HG03039 (cell line): Measurements from ENCODE around the gene SLC2A9.

Experiments used
- ATAC-seq: cut with Tn5 transposase; IDR thresholded peaks from one replicate; pipeline ENCODE4 v1.9.1; 2021; ENCODE audit warnings: mild to moderate bottlenecking, moderate library complexity; ENCODE audit not compliant: unreplicated experiment

SLC2A9 gene

DNA sequence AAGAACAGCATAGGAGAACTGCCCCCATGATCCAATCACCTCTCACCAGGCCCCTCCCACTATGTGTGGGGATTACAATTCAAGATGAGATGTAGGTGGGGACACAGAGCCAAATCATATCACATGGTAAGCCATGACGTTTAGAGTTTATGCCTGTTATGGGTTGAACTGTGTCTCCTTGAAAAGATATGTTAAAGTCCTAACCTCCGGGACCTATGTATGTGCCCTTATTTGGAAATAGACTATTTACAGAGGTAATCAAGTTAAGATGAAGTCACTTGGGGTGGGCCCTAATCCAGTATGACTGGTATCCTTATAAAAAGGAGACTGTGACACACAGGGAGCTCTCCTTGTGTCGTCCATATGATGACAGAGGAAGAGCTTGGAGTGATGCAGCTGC, 25.2 kb upstream of the SLC2A9 start:
- ATAC-seq, result no peak

GRCh38 chr4:10045481-10045880, 24.2 kb upstream of the SLC2A9 start:
- no peak for ATAC-seq

DNA sequence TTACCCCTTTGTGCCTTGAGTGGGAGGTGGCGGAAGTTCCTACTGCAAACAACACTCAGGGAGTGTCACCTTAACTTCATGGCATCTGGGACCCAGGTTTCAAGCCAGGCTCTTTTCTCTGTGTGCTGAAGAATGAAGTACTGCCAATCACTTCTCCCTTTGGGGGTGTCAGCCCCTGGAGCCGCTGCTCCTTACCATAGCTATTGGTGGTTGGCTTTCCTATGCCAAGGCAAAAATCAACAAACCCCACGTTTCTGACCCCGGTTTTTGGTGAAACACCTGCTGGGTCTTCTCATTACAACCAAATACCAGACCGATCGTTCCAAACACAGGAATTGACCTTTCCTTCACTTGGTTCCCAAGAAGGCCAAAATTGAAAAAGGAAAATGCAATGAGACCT, 19.7 kb upstream of the SLC2A9 start:
- ATAC-seq, result no peak

DNA sequence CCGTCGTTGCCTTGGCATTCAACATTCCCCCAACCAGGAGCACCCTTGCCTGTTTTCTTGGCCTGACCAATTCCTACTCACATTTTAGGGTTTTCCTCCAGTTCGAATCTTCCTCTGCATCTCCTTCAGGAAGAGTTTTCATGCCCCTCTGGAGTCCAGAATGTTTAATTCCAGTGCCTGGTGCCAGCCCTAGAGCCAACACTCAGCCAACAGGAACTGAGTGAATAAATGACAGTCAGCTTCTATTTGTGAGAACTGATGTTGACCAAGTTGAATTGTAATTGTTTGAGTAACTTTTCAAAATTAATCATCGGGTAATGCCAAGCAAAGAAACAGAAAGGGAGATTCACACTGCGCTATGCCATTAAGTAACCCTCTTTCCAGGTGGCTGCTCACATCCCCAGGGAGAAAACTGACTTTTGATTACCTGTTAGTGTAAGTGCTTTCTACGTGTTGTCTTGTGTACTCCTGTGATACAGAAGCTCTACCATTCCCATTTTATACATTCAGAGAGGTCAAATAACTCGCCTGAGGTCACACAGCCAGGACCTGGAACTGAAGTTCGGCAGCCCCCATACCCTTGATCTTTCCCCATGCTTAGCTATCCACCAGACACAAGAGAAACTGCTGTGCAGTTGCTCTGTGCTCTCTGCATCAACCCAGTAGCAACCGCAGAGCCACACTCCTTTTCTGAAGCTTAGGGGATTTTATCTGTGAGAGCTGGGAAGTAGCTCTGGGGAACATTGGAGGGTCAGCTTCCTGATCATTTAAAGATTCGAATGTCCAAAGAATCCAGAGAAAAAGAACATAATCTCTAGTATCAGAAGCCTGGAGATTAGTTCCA, 19.0 kb upstream of the SLC2A9 start:
- ATAC-seq, result no peak

DNA sequence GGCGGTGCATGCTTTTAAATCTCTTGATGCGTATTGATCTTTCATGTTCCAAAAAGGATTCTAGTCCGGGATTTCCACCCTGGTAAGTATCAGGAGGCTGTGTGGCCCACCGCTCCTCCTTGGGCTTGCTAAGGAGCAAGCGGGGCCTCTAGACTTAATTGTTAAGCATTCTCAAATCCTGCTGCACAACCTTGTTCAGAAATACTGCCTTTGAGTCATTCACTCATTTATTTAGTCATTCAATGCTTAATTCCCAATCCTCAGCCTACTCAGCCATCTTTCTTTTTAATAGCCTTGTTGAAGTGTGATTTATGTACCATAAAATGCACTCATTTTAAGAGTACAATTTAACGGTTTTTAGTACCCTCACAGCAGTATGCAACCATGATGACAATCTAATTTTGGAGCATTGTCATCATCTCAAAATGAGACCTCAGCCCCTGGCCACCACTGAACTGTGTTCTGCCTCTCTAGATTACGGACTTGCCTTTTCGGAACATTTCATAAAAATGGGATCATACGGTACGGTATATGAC, 15.6 kb upstream of the SLC2A9 start:
- no peak for ATAC-seq

GRCh38 chr4:10035130-10035529, 13.8 kb upstream of the SLC2A9 start:
- ATAC-seq, result no peak

GRCh38 chr4:10034612-10035104, 13.4 kb upstream of the SLC2A9 start:
- ATAC-seq, result no peak

- no peak for ATAC-seq
Measured at GRCh38 chr4:10034136-10034535, 12.8 kb upstream of the SLC2A9 start.

- ATAC-seq, result peak; percentile 71
Measured at GRCh38 chr4:10033191-10033881, 12.0 kb upstream of the SLC2A9 start.

GRCh38 chr4:10032625-10033024, 11.3 kb upstream of the SLC2A9 start:
- ATAC-seq, result no peak

GRCh38 chr4:10031668-10032590, 10.6 kb upstream of the SLC2A9 start:
- ATAC-seq, result no peak

DNA sequence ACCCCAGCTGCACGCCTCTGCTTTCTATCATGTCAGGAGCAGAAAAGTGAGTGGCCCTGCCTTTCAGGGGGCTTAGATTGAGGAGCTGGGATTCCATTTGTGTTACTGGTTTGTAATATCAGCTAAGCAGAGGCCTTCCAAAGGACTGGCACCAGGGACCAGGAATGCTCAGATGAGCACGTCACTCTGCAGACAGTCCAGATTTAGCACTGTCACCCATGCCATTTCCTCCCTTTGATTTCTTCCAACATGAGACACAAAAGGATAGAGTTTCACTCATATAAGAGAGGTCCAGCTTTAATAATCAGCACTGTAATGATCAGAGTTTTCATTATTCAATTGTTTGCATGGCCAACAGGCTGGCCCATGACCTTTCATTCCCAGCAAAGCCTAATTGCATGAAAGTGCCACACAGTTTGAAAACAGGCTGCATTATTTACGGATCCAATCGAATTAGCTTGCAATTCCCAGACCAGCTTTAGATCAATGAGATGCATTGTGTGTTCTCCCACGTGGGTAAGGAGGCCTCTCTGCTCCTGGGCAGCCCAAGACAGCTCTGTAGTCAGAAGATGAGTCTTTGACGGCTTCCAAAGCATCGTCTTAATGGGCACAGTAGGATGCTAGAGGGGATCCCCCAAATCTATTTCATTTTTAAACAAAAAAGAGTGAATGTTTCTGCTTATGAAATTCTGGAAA, 9.8 kb upstream of the SLC2A9 start:
- ATAC-seq, result no peak

- no peak for ATAC-seq
Measured at GRCh38 chr4:10029403-10029802, 8.1 kb upstream of the SLC2A9 start.

DNA sequence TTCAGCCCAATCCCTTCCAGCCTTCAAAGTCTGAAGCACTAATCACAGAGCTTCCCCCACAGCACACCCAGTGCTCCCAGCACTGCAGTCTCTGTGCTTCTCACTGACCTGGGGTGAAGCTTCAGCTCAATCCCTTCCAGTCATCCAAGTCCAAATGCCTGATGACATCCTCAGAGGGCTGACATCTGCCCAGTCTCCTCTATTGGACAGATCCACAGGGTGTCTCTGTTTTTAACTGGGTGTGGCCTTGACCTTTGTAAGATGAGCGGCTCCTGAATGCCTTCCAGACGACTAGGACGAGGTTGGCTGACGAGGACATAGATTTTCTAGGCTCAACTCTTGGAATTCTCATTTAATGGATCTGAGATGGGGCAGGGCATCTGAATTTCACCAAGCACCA, 7.6 kb upstream of the SLC2A9 start:
- no peak for ATAC-seq

DNA sequence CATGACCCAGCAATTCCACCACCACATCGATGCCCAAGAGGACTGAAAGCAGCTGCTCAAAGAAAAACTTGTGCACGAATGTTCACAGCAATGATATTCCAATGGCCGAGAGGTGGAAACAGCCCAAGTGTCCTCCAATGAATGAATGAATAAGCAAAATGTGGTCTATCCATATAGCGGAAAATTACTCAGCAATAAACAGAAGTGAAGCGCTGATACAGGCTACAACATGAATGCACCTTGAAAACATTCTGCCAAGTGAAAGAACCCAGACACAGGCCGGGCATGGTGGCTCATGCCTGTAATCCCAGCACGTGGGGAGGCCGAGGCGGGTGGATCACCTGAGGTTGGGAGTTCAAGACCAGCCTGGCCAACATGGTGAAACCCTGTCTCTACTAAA, 5.2 kb upstream of the SLC2A9 start:
- ATAC-seq, result no peak

GRCh38 chr4:10025230-10025806, 4.0 kb upstream of the SLC2A9 start:
- ATAC-seq, result no peak

GRCh38 chr4:10024303-10024702, 3.0 kb upstream of the SLC2A9 start:
- ATAC-seq, result no peak

- ATAC-seq, result no peak
Measured at GRCh38 chr4:10023806-10024205, 2.5 kb upstream of the SLC2A9 start.

DNA sequence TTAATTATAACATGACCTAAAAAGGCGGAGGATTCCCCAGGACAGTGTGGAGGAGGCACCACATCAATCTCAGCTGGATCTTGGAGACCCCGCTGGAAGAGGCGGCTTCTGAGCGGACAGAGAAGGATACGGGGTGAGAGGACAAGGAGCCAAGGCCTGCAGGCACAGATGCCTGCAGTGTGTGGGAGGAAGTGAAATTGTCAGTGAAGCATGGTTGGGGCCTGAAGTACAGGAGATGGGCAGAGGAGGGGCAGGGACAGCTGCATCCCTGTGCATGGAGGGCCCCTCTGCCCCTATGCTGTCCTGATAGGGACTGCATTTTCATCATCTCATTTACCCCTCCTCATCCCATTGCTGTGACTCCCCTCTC, 1.7 kb upstream of the SLC2A9 start:
- ATAC-seq, result no peak
